GM18517 (cell line): Measurements from ENCODE around the gene LRRC51.

Experiments used
- ATAC-seq: cut with Tn5 transposase; IDR thresholded peaks from one replicate; pipeline ENCODE4 v1.9.1; 2021; ENCODE audit warnings: mild to moderate bottlenecking, moderate library complexity; ENCODE audit not compliant: unreplicated experiment

LRRC51 gene, protein sequence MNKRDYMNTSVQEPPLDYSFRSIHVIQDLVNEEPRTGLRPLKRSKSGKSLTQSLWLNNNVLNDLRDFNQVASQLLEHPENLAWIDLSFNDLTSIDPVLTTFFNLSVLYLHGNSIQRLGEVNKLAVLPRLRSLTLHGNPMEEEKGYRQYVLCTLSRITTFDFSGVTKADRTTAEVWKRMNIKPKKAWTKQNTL

DNA sequence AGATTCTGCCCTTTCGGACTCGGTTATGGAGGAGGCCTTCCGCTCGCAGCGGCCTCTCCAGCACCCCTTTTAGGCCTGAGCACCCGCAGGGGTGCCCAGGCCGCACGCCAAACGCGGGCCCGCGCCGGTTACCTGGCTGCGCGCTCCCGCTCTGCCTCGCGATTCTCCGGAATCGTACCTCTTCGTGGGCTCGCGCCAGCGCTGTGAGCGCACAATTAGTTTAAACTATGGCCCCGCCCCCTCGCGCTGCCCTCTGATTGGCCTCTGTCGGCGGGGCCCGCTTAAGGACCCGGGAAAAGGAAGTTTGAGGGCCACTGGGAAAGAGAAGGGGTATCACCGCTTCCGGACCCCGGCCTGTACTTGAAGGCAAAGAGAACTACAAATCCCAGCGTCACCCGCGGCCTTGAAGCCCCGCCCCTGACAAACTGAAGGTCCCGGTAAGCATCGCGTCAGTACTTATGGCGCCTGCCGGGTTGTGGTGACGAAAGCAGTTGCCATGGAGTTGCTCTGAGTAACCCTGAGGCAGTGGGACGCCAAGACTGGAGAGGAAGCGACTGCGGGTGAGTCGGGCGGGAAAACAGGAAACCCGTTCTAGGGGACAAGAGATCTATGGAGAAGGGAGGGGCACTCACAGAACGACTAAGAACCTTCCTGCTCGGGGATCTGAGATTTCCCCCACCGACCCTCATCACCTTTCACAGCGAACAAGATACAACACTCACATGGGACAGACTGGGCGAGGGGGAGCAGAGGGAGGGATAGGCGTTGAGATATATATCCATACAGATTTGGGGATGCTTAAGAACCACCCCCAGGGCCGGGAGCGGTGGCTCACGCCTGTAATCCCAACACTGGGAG, at the start of gene LRRC51, which contains the start of gene NUMA1:
Gene LRRC51, plus strand, starts transcription at position 525 of the 858 bp plus-strand sequence. CDS start 8,234 bp downstream, outside the sequence.
Gene NUMA1, minus strand, starts transcription at position 217 of the 858 bp plus-strand sequence. CDS start 44,599 bp downstream, outside the sequence.
- ATAC-seq: peak; percentile 94

DNA sequence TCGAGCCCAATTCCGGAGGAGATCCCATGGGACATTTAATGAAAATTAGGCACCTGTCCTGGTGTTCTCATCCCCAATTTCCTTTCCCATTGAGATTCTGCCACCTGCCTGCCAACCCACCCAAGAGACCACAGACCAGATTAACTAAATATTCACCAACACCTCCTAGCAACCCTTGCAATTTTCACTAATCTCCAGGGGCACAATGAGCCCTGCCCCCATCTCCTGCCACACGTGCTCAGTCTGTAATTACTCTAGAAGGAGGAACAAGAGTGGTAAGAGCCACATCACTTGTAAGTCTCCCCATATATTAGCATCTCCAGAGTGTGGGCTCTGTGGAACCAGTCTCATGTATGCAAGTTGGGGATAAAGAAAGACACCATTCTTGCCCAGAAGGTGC, 44.0 kb upstream of the LRRC51 start:
- no peak for ATAC-seq

DNA sequence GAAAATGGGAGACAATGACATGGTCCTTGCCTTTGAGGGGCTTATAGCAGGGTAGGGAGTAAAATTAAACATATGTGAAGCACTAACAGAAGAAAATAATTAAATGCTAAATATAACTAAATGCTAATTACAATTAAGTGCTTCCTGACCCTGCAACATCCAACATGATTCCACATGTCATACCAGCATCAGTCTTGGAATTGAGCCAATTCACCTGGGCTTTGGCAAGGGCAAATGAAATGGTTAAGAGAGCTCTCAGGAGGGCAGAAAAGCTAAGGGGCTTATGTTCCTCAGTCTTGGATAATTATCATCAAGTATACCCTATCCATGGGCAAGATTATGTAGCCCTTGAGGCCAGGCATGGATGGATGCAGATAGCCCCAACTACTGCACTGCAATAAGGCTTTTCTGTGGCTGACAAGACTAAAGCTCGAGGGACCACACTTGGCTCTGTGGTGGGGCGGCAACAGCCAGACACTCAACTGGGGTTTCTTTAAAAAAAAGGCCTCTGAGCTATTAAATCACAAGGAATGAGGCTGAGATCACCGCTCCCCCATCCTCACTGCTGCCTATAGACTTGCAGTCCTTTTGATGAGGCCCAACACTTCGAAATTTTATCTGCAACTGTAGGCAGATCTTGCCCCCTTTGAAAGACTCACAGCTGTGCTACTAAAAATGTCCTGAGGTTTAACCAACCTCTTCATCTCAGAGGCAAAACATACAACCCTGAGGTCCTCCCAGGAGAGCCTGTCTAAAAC, 42.9 kb upstream of the LRRC51 start:
- no peak for ATAC-seq

DNA sequence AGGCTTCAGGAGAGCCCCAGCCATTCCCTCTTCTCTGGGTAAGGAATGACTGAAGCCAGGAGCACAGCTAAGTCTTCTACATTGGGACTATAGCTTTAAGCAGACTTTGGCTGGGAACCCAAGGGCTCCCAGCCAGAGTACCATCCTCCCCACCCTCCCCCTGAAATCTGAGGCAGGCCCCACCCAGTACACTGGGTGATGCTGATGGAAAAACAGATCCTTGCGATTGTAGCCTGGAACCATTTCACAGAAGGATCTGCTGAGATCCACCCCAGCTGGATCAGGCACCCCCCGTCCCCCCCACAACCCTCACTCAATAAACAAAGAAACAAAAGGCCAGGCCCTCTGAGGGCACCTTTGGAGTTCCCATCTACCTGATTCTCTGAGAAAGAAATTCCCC, 42.2 kb upstream of the LRRC51 start:
- no peak for ATAC-seq

DNA sequence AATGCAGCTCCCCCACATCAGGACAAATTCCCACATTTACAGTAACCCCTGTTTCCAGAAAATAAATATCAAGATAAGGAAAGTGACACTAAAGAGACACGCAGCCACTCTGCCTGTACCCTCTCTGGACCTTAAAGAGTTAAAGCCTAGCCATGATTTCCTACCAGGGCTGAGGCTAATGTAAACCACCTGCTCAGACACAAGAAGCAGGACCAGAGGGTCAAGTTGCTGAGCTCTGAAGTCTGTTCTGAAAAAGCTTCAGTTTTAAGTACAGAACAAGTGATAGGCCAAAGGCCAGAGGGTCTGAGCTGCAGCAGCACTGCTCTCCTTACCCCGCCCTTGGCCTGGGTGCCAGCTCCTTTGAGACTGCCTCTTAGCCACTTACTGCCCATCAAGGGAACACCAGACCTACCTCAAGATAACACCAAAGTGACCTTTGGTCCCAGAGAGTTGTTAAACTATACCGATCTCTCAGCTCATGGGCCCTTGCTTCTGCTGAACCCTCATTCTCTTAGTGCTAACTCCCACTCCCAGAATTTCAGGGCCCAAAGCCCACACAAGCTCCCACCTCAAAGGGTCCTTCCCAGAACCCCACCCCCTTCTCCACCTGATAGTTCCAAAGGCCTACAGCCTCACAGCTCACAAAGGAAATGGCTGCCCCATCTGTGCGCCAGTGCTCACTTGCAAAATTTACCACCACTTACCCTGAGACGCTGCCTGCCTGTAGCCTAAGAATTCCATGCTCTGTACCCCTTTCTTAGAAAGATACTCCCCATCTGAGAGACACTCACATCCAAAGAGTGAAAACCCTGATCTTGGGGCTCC, 41.4 kb upstream of the LRRC51 start:
- ATAC-seq: no peak

DNA sequence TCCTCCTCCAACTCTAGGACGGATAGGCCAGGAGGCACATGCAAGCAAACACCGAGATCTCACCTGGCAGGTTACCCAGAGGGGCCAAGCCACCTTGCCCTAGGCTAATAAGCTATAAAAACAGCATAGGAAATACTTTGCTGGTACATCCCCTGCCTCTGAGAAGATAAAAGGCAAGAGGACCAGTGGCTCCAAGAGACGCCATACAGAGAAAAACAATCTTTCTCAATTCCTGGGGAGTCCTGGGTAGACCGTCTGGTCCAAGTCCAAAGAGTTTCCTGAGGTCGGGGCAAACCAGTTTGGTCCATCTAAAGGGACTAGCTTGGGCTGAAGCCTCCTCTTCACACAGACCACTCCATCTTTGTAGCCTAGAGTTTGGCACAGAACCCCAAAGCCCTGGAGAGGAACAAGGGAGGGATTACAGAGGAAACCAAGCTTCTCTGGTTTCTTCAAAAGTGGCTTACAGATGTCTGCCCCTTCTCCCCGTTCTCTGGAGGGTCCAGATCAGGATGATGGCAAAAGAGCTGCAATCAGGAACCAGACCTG, 40.7 kb upstream of the LRRC51 start:
- ATAC-seq: no peak

DNA sequence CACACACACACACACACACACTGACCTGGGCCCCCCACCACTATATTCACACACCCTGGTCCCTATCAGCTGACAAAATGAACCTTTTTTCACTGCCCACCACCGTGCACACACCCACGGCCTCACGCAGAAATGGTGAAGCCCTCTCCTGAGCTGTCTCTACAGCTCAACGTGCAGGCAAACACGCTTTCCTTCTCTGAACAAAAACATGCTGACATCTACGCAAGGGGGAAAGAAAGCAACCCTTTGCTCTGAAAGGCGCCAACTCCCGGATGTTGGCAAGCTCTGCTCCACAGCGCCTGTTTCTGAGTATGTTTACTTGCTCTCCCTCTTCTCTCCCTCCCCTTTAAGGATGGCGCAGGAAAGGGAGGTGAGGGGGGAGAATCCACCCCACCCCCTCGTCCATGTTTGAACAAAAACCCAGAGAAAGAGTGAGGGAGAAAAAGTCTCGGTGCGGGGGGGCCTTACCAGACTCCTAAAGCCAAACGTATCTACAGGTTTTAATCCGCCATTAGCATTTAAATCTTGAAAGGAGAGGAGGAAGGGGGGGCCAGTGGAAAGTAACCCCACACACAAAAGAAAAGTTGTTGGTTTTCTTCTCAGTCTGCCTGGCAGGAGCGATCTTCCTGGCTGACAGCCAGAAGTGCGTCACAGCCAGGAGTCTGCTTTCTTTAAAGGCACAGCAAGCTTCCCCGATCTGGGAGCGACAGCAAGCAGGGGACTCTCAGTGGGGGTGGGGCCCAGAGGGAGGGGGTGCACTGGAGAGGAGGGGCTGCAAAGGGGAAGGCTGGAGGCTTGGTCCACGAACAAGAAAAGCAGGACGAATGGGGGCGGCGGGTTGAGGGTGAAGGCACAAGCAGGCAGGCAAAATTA, 39.9 kb upstream of the LRRC51 start:
- no peak for ATAC-seq

DNA sequence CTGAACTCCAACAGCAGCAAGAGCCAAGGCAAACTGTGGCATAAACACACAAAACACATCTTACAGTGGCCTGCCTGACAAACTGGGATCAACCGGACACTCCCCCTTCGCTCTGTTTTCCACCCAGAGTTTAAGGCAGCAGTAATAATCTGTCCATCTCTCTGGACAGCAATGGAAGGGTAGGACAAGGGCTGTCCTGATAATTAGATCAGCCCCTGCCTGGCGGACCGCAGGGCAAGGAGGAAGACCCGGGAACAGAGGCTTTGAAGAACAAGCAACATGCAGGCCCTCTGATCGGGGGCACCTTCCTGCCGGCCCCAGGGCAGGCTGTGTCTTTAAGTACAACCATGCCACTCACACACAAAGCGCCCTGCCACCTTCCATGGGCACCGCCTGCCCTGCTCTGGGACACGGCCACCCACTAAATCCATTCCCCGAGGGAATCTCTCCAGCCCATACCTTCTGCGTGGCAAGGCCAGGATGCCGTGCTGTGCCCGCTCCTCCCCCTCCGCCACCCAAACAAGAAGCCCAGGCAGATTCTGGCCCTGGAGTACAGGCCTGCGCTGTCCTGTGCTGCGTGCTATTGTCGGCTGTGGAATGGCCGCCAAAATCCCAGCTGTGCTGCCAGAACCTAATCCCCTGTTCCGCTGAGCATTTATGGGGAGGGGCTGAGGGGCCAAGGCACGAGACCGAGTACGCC, 39.1 kb upstream of the LRRC51 start:
- ATAC-seq: no peak

DNA sequence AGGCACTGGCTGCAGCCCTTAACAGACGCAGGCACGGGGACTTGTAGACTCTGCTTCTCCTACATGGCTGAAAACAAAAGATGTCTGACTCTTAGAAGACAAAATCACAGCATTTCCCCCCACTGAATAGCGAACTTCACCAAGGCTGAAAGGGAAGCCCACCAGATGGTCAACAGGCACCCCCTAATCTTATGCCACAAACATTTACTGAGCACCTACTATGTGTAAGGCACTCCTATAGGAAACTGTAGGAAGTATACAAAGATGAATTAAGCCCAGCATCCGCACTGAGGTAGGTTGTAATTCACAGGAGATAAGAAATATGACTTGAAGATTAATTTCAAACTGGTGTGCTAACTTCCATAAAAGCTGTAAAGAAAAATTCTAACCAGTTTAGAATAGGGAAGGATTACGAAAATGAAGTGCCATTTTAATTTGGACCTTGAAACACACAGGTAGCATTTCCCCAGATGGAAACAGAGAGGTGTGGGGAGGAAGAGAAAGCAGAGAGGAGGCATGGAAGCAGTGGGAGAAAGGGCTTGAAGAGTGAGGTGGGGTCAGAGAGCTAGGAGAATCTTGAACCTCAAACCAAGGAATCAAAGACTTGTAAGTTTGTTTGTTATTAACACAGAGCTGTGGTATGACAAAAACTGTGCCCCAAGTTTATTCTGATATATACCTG, 38.4 kb upstream of the LRRC51 start:
- ATAC-seq: no peak

DNA sequence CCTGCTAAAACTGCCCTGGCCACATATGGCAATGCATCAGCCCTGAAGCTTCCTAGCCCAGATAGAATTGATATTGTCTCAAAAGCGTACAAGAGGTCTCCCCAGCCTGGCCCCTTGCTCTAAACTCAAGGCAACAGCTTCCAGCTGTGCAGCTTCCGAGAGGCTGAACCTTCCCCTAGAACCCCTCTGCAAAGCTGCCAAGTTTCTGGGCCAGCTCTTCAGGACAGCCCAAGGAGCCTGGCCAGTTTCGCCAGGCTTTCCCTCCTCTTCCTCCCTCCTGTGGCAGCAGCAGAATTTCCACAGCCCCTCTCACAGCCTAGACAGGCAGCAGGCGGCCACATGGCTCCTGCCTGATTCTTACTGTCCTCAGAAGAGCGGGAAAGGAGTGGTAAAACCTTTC, 34.8 kb upstream of the LRRC51 start:
- ATAC-seq: no peak

DNA sequence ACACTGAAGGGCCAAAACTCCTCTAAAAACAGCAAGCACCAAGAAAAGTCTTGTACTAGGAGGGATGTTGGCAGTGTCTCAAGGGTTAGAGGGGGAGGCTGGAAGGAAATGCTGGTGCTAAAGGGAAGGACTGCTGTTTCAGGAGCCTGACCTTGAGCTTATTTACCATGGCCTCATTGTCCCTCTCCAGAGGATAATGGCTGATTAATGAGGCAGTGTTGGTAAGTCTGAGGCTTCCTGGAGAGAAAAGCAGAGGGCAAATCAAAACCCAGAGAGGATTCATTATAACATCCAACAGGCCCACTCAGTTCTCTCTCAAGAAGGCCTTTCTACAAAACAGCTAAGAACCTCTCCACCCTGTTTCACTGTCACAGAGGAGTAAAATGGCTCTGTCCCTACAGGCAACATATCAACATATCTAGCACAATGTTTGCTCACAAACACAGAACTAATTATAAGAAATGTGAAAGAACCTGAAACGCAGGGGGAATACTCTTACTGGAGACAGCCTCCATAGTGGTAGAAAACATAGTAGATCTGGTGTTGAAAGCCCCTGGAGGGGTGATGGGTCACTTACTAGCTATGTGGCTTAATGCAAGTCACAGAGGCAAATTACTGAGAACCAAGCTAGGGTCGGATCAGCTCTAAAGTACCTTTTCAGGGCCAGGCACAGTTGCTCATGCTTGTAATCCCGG, 31.7 kb upstream of the LRRC51 start:
- ATAC-seq: no peak

DNA sequence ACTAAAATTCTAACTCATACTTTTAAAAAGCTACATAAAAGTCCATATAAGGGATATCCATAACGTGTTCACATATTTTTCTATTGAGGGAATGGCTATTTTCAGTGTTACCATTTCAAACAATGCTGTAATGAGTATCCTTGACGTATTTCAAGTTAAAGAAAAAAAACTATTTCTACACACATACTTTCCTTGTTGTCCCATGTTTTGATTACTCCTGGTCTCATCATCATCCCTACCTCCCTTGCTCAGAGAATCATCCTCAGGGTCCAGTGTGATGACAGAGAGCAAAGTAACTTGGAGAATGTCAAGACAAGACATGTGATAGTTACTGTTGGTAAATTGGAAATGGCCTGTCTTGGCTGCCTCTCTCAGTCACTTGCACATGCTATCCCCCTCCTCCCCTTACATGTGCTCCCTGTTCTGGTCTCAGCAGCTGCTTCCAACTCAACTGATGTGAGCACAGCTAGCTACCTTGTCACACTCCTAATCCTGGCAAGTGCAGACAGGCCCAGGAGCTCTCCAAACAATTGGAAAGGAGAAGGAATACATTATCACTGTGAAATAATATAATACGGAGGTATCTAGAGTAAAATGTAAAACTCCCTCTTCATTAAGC, 22.1 kb upstream of the LRRC51 start:
- no peak for ATAC-seq

DNA sequence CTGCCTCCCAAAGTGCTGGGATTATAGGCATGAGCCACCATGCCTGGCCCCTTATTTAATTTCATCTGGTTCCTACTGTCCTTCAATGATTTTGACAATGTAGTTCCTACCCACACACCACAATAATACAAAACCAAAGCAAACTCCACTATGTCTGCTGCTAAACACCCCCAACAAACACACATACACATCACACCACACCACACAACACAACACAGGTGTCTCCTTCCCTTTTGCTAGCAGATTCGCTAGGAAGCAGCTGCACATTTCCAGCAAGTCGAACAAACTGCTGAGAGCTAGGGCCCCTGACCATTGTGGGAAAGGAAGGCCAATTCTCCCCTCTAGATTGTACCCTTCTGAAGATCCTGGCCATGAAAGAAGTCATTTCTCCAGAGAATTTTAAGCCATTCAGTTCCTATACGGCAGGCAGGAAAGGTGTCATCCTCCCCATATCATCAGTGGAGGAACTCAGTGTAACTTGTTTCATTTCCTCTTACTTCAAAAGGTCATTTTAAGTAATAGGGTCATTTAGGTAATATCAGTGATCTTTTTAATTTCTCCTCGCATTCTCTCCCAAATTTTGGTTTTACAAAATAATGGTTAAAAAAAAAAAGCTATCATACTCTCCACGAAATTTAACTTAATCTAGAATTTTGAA, 18.8 kb upstream of the LRRC51 start:
- no peak for ATAC-seq

DNA sequence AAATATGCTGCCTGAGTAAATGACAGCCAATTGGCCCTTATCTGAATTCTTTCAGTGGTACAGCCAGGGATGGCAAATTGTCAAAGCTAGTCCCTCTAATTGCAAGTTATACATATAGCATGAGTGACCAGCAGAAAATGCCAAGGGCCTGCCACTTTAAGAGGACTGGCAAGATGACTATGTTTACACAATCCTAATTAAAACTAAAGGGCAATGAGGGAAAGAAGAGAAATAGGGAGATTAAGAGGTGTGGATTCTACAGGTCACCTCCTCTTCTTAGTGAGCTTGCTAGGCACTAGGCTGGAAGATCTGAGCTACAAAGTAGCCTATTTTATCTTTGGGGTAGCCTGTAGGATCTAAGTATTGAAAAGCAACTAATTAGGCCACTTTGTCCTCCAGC, 13.8 kb upstream of the LRRC51 start:
- no peak for ATAC-seq

DNA sequence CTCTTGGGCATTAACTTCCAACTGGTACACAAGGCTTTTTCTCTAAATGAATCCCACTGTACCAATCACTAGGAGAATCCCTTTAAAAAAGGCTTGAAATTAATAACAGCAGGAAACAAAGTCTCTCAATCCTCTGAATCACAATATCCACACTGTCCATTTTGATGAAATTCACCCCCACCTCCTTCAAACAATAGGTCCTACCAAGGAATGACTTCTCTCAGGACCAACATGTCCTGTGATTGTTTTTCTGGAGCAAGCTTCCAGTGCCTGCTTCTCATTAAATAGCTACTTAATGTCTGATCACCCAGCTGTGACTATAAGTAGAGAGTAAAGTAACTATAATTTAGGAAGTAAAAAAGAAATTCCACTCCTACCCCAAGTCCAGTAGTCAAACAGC, 13.4 kb upstream of the LRRC51 start:
- ATAC-seq: no peak

DNA sequence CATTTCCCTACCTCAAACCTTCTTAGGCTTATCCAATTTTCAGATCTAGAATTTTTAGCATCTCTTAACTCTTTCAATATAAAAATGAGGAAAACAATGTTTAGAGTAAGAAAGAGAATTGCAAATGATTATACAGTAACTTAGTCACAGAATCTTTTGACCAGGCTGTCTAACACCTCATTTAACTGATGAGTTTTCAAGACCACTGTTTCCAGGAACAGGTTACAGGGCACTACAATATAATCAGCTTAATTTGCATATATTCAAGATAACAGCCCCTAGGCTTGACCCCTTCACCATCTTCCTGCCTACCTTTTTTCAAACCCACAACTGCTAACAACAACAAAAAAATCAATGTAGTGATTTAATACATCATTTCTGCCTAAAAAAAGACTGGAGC, 13.0 kb upstream of the LRRC51 start:
- no peak for ATAC-seq

DNA sequence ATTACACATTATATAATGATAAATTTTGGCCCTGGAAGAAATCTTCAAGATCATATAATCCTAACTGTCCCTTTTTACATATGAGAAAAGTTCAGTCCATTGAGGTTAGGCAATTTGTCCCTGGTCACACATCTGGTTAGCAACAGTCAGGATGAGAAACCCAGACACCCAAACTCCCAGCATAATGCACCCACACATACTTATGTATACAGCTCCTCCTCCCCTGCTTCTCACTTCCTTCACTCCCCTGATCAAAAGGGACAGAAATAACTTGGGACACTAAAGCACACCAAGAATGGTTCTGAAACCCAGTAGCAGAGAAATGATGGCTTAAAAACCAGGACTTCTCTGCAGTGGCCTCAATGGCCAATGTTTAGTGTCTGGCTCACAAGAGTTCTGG, 11.4 kb upstream of the LRRC51 start:
- ATAC-seq: no peak
